Measurements from ENCODE around the gene DPM2.
A peak's percentile ranks its signal among the peaks of the same experiment; 100 is the strongest.

Gene DPM2

GRCh38 chr9:127897193-127897692 lies 40.4 kb downstream of the DPM2 start:
- Histone ChIP-seq H3K36me3 (ENCODE audit: insufficient read depth, low read depth, low read length) (peaks cover 41% of the 10 kb centered on the region), H3K9me3 (ENCODE audit: insufficient read depth, low read depth, low read length) (peaks cover 7% of the 10 kb centered on the region; the same call in 1 of the 2 replicates), H3K4me1 (ENCODE audit: insufficient read depth, low read length) (no peaks in the 10 kb centered on the region), H3K4me3 (ENCODE audit: low read length) (peak overlapping the region; percentile 41; the same call in 1 of the 2 replicates), H3K27me3 (ENCODE audit: insufficient read depth, low read length) (no peaks in the 10 kb centered on the region), H3K9ac (ENCODE audit: low read depth, low read length) (no peak overlapping the region; the same call in 1 of the 2 replicates), H3K27ac (ENCODE audit: low read length) (no peak overlapping the region)

DNA sequence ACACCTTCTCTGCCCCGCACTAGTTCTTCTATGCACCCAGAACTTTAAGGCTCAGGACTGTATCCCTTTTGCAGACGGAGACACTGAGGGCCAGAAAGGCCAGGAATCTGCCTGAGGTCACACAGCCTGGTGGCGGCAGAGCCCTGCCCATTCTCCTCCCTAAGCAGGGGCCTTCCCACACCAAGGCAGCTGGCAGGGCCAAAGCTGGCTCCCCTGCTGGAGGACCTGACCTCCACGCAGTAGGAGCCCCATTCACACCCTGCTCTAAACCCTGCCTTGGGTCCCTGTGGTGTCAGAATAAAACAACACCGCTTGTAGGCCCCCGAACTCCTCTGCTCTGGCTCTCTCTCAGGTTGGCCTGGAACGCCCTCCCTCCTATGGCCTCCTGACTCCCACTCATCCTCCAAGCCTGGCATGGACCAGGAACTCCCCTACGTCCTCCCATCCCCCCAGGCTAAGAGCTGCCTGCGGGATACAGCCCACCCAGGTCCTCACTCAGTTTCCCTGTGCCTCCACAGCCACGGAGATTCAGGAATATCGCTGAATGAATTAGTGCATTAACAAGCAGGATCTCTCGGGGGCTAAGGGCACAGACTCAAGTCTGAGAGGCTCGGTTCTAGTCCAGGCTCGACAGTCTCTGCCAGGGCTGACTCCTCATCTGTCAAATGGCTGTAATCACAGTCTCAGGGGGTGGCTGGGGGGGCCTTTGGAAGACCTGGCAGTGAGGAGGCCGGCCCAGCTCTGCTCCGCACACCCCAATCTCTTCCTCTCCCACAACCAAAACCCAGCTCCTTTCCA lies 41.1 kb downstream of the DPM2 start:
- H3K36me3 ChIP-seq (ENCODE audit: insufficient read depth, low read depth, low read length), result peaks cover 44% of the 10 kb centered on the region
- H3K4me1 ChIP-seq (ENCODE audit: insufficient read depth, low read length), result no peaks in the 10 kb centered on the region
- no peak overlapping the region for H3K27ac ChIP-seq (ENCODE audit: low read length)

DNA sequence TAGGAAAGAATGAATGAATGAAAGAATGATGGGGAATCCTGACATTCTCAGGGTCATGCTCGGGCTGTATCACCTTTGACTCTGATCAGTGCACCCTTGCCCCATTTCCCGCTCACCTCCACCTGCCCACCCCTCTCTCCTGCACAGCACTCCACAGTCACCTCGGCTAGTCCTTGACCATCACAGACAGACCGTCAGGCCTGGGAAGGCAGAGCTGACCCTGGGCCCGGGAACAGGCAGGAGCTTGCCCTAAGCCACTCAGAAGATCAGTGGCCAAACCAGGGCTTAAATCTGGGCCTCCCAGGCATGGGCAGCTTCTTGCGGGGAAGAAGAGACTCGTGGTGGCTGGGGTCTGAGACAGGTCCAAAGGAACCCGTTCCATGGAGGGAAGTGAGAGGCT lies 41.8 kb downstream of the DPM2 start:
- Histone ChIP-seq H3K4me1 (ENCODE audit: insufficient read depth, low read length) (no peaks in the 10 kb centered on the region), H3K9ac (ENCODE audit: low read depth, low read length) (no peak overlapping the region), H3K27me3 (ENCODE audit: insufficient read depth, low read length) (no peaks in the 10 kb centered on the region), H3K36me3 (ENCODE audit: insufficient read depth, low read depth, low read length) (peaks cover 47% of the 10 kb centered on the region), H3K9me3 (ENCODE audit: insufficient read depth, low read depth, low read length) (peaks cover 7% of the 10 kb centered on the region; the same call in 1 of the 2 replicates), H3K27ac (ENCODE audit: low read length) (no peak overlapping the region), H3K4me3 (ENCODE audit: low read length) (no peak overlapping the region)

More for the DNA sequence above, 41.1 kb downstream of the DPM2 start:
- Histone ChIP-seq H3K4me3 (ENCODE audit: low read length) (peak overlapping the region; percentile 41; the same call in 1 of the 2 replicates), H3K9me3 (ENCODE audit: insufficient read depth, low read depth, low read length) (peaks cover 7% of the 10 kb centered on the region; the same call in 1 of the 2 replicates), H3K27me3 (ENCODE audit: insufficient read depth, low read length) (no peaks in the 10 kb centered on the region), H3K9ac (ENCODE audit: low read depth, low read length) (no peak overlapping the region; the same call in 1 of the 2 replicates)

- Histone ChIP-seq H3K27ac (ENCODE audit: low read length) (no peak overlapping the region), H3K27me3 (ENCODE audit: insufficient read depth, low read length) (no peaks in the 10 kb centered on the region), H3K36me3 (ENCODE audit: insufficient read depth, low read depth, low read length) (peaks cover 58% of the 10 kb centered on the region), H3K9ac (ENCODE audit: low read depth, low read length) (no peak overlapping the region), H3K9me3 (ENCODE audit: insufficient read depth, low read depth, low read length) (peaks cover 7% of the 10 kb centered on the region; the same call in 1 of the 2 replicates), H3K4me1 (ENCODE audit: insufficient read depth, low read length) (no peaks in the 10 kb centered on the region), H3K4me3 (ENCODE audit: low read length) (no peak overlapping the region)
Observed at GRCh38 chr9:127893392-127893791, 44.3 kb downstream of the DPM2 start.

GRCh38 chr9:127892831-127893230 lies 44.8 kb downstream of the DPM2 start:
- Histone ChIP-seq H3K27ac (ENCODE audit: low read length) (no peak overlapping the region), H3K4me3 (ENCODE audit: low read length) (no peak overlapping the region), H3K36me3 (ENCODE audit: insufficient read depth, low read depth, low read length) (peaks cover 60% of the 10 kb centered on the region), H3K9ac (ENCODE audit: low read depth, low read length) (no peak overlapping the region), H3K9me3 (ENCODE audit: insufficient read depth, low read depth, low read length) (peaks cover 7% of the 10 kb centered on the region; the same call in 1 of the 2 replicates), H3K4me1 (ENCODE audit: insufficient read depth, low read length) (no peaks in the 10 kb centered on the region), H3K27me3 (ENCODE audit: insufficient read depth, low read length) (no peaks in the 10 kb centered on the region)

- no peak overlapping the region for H3K9ac ChIP-seq (ENCODE audit: low read depth, low read length)
- H3K4me1 ChIP-seq (ENCODE audit: insufficient read depth, low read length), result no peaks in the 10 kb centered on the region
- H3K36me3 ChIP-seq (ENCODE audit: insufficient read depth, low read depth, low read length), result peaks cover 58% of the 10 kb centered on the region
- H3K9me3 ChIP-seq (ENCODE audit: insufficient read depth, low read depth, low read length), result peaks cover 7% of the 10 kb centered on the region; the same call in 1 of the 2 replicates
- no peak overlapping the region for H3K27ac ChIP-seq (ENCODE audit: low read length)
- no peak overlapping the region for H3K4me3 ChIP-seq (ENCODE audit: low read length)
- no peaks in the 10 kb centered on the region for H3K27me3 ChIP-seq (ENCODE audit: insufficient read depth, low read length)
Observed at GRCh38 chr9:127890053-127890452, 47.6 kb downstream of the DPM2 start.

- Histone ChIP-seq H3K27ac (ENCODE audit: low read length) (no peak overlapping the region), H3K36me3 (ENCODE audit: insufficient read depth, low read depth, low read length) (peaks cover 35% of the 10 kb centered on the region)
Observed at GRCh38 chr9:127887792-127888191, 49.9 kb downstream of the DPM2 start.

GRCh38 chr9:127886401-127886972 lies 51.2 kb downstream of the DPM2 start:
- Histone ChIP-seq H3K36me3 (ENCODE audit: insufficient read depth, low read depth, low read length) (peaks cover 27% of the 10 kb centered on the region), H3K9ac (ENCODE audit: low read depth, low read length) (no peak overlapping the region), H3K27me3 (ENCODE audit: insufficient read depth, low read length) (no peaks in the 10 kb centered on the region), H3K4me1 (ENCODE audit: insufficient read depth, low read length) (no peaks in the 10 kb centered on the region), H3K27ac (ENCODE audit: low read length) (no peak overlapping the region), H3K4me3 (ENCODE audit: low read length) (no peak overlapping the region), H3K9me3 (ENCODE audit: insufficient read depth, low read depth, low read length) (no peaks in the 10 kb centered on the region)

More at GRCh38 chr9:127887792-127888191, 49.9 kb downstream of the DPM2 start:
- no peaks in the 10 kb centered on the region for H3K9me3 ChIP-seq (ENCODE audit: insufficient read depth, low read depth, low read length)
- H3K4me1 ChIP-seq (ENCODE audit: insufficient read depth, low read length), result no peaks in the 10 kb centered on the region
- no peaks in the 10 kb centered on the region for H3K27me3 ChIP-seq (ENCODE audit: insufficient read depth, low read length)
- H3K4me3 ChIP-seq (ENCODE audit: low read length), result no peak overlapping the region
- no peak overlapping the region for H3K9ac ChIP-seq (ENCODE audit: low read depth, low read length)

- H3K9me3 ChIP-seq (ENCODE audit: insufficient read depth, low read depth, low read length), result no peaks in the 10 kb centered on the region
- H3K36me3 ChIP-seq (ENCODE audit: insufficient read depth, low read depth, low read length), result peaks cover 23% of the 10 kb centered on the region
- H3K4me1 ChIP-seq (ENCODE audit: insufficient read depth, low read length), result no peaks in the 10 kb centered on the region
- H3K9ac ChIP-seq (ENCODE audit: low read depth, low read length), result no peak overlapping the region
- no peak overlapping the region for H3K27ac ChIP-seq (ENCODE audit: low read length)
- no peaks in the 10 kb centered on the region for H3K27me3 ChIP-seq (ENCODE audit: insufficient read depth, low read length)
- no peak overlapping the region for H3K4me3 ChIP-seq (ENCODE audit: low read length)
Observed at GRCh38 chr9:127885508-127886281, 52.0 kb downstream of the DPM2 start.

All from iPS-20b (cell line).